Neural progenitor cell (in vitro differentiated cells): ENCODE data around the gene IRX4.

Experiments used
- CTCF ChIP-seq: fragments of 200-600 bp; sonication (generic); IDR thresholded peaks from 2 replicates; pipeline ENCODE4 v1.5.1; 2017; ENCODE audit warnings: antibody characterized with exemption, mild to moderate bottlenecking
- EZH2phosphoT487 ChIP-seq: fragments of 200-600 bp; sonication (generic); IDR thresholded peaks from 2 replicates; pipeline ENCODE4 v1.6.1; 2017; ENCODE audit warnings: antibody characterized with exemption

GRCh38 chr5:1891391-1891790, 8.7 kb upstream of the IRX4 start:
- TF ChIP-seq EZH2phosphoT487 (no peak), CTCF (no peak)
